ENCODE results near the gene SPIRE2.

Gene SPIRE2

GRCh38 chr16:89881368-89881730 is 53.1 kb downstream of the SPIRE2 start:
- in situ Hi-C loops (cut with HindIII; ENCODE audit: low sequenced_read_pairs): no loop called here
- TF ChIP-seq CTCF (IDR thresholded peaks at IDR 0.05; ENCODE audit: low read depth, low read length, missing control alignments): no peak
- H3K4me3 ChIP-seq (ENCODE audit: low read depth, low read length): no peak overlapping the region
- DNase-seq (ENCODE audit: low read depth): no peak

GRCh38 chr16:89883346-89884040 is 55.2 kb downstream of the SPIRE2 start:
- H3K4me3 ChIP-seq (ENCODE audit: low read depth, low read length): no peak overlapping the region
- in situ Hi-C loops (cut with HindIII; ENCODE audit: low sequenced_read_pairs): no loop called here
- TF ChIP-seq CTCF (IDR thresholded peaks at IDR 0.05; ENCODE audit: low read depth, low read length, missing control alignments): no peak

GRCh38 chr16:89884041-89884421 is 55.8 kb downstream of the SPIRE2 start:
- no peak for TF ChIP-seq CTCF (IDR thresholded peaks at IDR 0.05; ENCODE audit: low read depth, low read length, missing control alignments)
- H3K4me3 ChIP-seq (ENCODE audit: low read depth, low read length): no peak overlapping the region
- no peak for DNase-seq (ENCODE audit: low read depth)
- in situ Hi-C loops (cut with HindIII; ENCODE audit: low sequenced_read_pairs): no loop called here

More at GRCh38 chr16:89883346-89884040, 55.2 kb downstream of the SPIRE2 start:
- no peak for DNase-seq (ENCODE audit: low read depth)

- DNase-seq (ENCODE audit: low read depth): no peak
- no peak for TF ChIP-seq CTCF (IDR thresholded peaks at IDR 0.05; ENCODE audit: low read depth, low read length, missing control alignments)
- H3K4me3 ChIP-seq (ENCODE audit: low read depth, low read length): no peak overlapping the region
- in situ Hi-C loops (cut with HindIII; ENCODE audit: low sequenced_read_pairs): no loop called here
Observed at GRCh38 chr16:89887243-89887642, 59.0 kb downstream of the SPIRE2 start.

GRCh38 chr16:89890200-89890599 is 61.9 kb downstream of the SPIRE2 start:
- no peak overlapping the region for H3K4me3 ChIP-seq (ENCODE audit: low read depth, low read length)
- DNase-seq (ENCODE audit: low read depth): no peak
- no peak for TF ChIP-seq CTCF (IDR thresholded peaks at IDR 0.05; ENCODE audit: low read depth, low read length, missing control alignments)
- in situ Hi-C loops (cut with HindIII; ENCODE audit: low sequenced_read_pairs): no loop called here

- DNase-seq (ENCODE audit: low read depth): no peak
- no peak overlapping the region for H3K4me3 ChIP-seq (ENCODE audit: low read depth, low read length)
- no peak for TF ChIP-seq CTCF (IDR thresholded peaks at IDR 0.05; ENCODE audit: low read depth, low read length, missing control alignments)
- in situ Hi-C loops (cut with HindIII; ENCODE audit: low sequenced_read_pairs): no loop called here
Observed at GRCh38 chr16:89890886-89891657, 62.8 kb downstream of the SPIRE2 start.

Measured in astrocyte of the cerebellum (primary cell).